ENCODE measurements around the gene BDNF.

Gene BDNF

DNA sequence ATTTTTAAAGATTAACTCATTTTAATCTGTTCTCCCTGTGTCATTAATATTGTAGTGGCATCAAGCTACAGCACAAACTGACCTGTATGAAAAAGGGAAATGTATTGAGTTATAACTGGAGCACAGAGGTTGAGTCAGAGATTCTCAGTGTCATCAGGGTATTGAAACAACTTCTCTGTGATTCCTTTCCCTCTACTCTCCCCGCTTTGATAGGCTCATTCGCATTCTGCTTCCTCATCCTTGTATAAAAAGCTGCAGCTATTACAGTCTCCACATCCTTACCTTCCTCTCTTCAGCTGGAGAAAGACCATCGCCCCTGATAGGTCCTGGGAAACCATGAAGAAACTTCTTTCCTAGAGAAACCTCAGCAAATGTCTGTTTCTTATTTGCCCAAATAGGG, 90.0 kb downstream of the BDNF start:
- no peaks in the 10 kb centered on the region for H3K27me3 Mint-ChIP-seq
- no peaks in the 10 kb centered on the region for H3K9me3 Mint-ChIP-seq
- H3K27ac Mint-ChIP-seq, result no peak overlapping the region
- no peak overlapping the region for H3K4me3 Mint-ChIP-seq
- H3K4me1 Mint-ChIP-seq (ENCODE audit: low read depth in 2 of 2), result no peaks in the 10 kb centered on the region
- ATAC-seq (replicated peaks) (no peak), DNase-seq (no peak)
- H3K36me3 Mint-ChIP-seq (ENCODE audit: insufficient read depth), result no peaks in the 10 kb centered on the region

- H3K27ac Mint-ChIP-seq, result no peak overlapping the region
- H3K36me3 Mint-ChIP-seq (ENCODE audit: insufficient read depth), result no peaks in the 10 kb centered on the region
- no peak for ATAC-seq (replicated peaks)
- H3K4me1 Mint-ChIP-seq (ENCODE audit: low read depth in 2 of 2), result no peaks in the 10 kb centered on the region
- H3K27me3 Mint-ChIP-seq, result no peaks in the 10 kb centered on the region
- no peak overlapping the region for H3K4me3 Mint-ChIP-seq
- DNase-seq, result no peak
- H3K9me3 Mint-ChIP-seq, result no peaks in the 10 kb centered on the region
Observed at GRCh38 chr11:27608951-27609350, 91.3 kb downstream of the BDNF start.

DNA sequence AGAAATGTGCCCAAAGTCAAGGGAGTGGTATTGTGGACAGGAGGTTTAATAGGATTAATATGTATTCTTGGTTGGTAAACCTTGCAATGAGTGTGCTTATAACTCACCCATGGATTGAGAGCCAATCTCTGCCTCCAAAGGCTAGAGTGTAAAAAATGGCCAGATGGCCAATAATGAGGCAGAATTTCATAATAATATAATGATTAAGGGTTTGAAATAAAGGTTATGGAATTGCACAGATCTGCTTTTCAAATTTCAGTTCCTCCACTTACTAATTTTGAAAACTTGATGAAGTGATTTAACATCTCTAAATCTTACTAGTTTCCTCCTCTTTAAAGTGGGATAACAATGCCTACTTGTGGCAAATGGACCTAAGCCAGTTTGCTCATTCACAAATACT, 94.8 kb downstream of the BDNF start:
- ATAC-seq (replicated peaks) (no peak), DNase-seq (no peak)
- Mint-ChIP-seq H3K9me3 (no peaks in the 10 kb centered on the region), H3K4me1 (ENCODE audit: low read depth in 2 of 2) (no peaks in the 10 kb centered on the region), H3K4me3 (no peak overlapping the region), H3K27me3 (no peaks in the 10 kb centered on the region), H3K27ac (no peak overlapping the region), H3K36me3 (ENCODE audit: insufficient read depth) (no peaks in the 10 kb centered on the region)
